HFFc6 (cell line): Measurements from ENCODE around the gene FAM53B. TPM values are rescaled to one million over a fixed set of nuclear protein-coding genes. Genes with fewer than 3 reads are reported as not detected.

Source experiments
- DNase-seq: peaks from one replicate; pipeline ENCODE4 v3.0.0-alpha.2; 2018
- H3K27ac Mint-ChIP-seq: 2 replicates; pipeline ENCODE4 v1.8.0; 2020; ENCODE audit warnings: mild to moderate bottlenecking, mixed read lengths
- H3K27me3 Mint-ChIP-seq: 2 replicates; pipeline ENCODE4 v1.8.0; 2021; ENCODE audit warnings: mild to moderate bottlenecking, moderate library complexity, mixed read lengths; ENCODE audit not compliant: insufficient read depth
- H3K36me3 Mint-ChIP-seq: 2 replicates; pipeline ENCODE4 v1.8.0; 2021; ENCODE audit warnings: low read depth, mixed read lengths
- H3K4me1 Mint-ChIP-seq: 2 replicates; pipeline ENCODE4 v1.8.0; 2020; ENCODE audit warnings: low read depth, mixed read lengths
- H3K4me3 Mint-ChIP-seq: 2 replicates; pipeline ENCODE4 v1.8.0; 2020; ENCODE audit warnings: mild to moderate bottlenecking, moderate library complexity, mixed read lengths
- H3K9me3 Mint-ChIP-seq: 2 replicates; pipeline ENCODE4 v1.8.0; 2020; ENCODE audit warnings: mild to moderate bottlenecking, mixed read lengths
- total RNA-seq, 6 experiments: library from RNA; stranded (reverse); fragmentation: NEBNext Ultra II Directional; extraction: Animal tissue kit (Norgen Biotek cat#: 25700); gene quantifications; 2 replicates in 1 of 6; 3 replicates in 5 of 6; pipeline ENCODE4 v1.2.3, GENCODE V29; 2021
- TF ChIP-seq, protein P1 (sequence below): fragments of 200-600 bp; sonication (generic); IDR thresholded peaks from 2 replicates; pipeline ENCODE4 v1.5.0; 2021; ENCODE audit warnings: antibody characterized with exemption, mild to moderate bottlenecking

FAM53B gene
- total RNA-seq, 6 experiments from 2014 or later, result 9.3 to 10.6 (median 10.4) TPM

DNA sequence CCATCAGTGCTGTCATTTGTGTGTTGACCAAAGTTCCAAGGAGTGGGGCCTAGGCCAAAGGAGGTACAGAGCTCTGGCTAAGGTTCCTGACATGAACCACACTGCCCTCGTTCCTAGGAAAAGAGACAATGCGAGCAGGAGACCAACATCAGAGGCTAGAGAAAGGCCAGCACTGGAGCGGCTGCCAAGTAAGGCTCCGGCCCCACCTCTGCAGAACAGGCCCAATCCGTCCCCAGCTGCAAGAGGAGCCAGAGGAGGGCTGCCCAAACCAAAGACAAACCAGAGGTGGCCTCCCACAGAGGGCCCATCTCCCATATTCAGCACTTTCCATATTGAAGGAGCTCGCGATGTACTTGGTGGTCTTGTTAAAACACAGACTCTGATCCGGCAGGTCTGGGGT, 81.0 kb downstream of the FAM53B start:
- DNase-seq, result no peak
- Mint-ChIP-seq H3K4me1 (no peaks in the 10 kb centered on the region), H3K27me3 (no peaks in the 10 kb centered on the region; the same call in 1 of the 2 replicates), H3K36me3 (no peaks in the 10 kb centered on the region), H3K27ac (no peak overlapping the region), H3K9me3 (no peaks in the 10 kb centered on the region), H3K4me3 (no peak overlapping the region)
- TF ChIP-seq, protein P1, sequence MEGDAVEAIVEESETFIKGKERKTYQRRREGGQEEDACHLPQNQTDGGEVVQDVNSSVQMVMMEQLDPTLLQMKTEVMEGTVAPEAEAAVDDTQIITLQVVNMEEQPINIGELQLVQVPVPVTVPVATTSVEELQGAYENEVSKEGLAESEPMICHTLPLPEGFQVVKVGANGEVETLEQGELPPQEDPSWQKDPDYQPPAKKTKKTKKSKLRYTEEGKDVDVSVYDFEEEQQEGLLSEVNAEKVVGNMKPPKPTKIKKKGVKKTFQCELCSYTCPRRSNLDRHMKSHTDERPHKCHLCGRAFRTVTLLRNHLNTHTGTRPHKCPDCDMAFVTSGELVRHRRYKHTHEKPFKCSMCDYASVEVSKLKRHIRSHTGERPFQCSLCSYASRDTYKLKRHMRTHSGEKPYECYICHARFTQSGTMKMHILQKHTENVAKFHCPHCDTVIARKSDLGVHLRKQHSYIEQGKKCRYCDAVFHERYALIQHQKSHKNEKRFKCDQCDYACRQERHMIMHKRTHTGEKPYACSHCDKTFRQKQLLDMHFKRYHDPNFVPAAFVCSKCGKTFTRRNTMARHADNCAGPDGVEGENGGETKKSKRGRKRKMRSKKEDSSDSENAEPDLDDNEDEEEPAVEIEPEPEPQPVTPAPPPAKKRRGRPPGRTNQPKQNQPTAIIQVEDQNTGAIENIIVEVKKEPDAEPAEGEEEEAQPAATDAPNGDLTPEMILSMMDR, result no peak

DNA sequence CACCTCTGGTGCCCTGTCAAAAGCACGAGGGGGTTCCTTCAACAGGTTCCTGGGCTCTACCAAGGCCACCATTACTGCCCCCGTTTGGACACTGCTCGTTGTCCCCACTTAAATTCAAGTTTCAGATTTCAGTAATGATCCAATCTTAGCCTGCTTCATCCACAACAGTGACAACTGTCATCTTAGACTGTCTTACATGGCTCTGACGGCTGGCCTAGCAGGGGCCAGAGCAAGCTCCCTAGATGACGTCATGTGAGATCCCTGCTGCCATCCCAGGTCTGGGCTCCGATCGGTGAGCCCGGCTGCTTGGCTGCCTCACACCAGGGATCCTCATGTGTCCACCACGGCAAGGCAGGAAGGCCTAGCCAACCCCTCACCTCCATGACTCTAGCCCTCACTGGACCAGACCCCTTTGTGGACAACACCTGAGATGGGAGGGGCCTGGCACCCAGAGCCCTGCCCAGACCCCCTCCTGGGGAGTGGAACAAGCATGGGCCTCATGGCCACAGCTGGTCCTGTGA, 82.5 kb downstream of the FAM53B start:
- Mint-ChIP-seq H3K27me3 (peaks cover 3% of the 10 kb centered on the region), H3K27ac (no peak overlapping the region), H3K36me3 (no peaks in the 10 kb centered on the region), H3K9me3 (no peaks in the 10 kb centered on the region), H3K4me3 (no peak overlapping the region), H3K4me1 (no peaks in the 10 kb centered on the region)
- TF ChIP-seq, protein P1, result no peak
- DNase-seq, result no peak

DNA sequence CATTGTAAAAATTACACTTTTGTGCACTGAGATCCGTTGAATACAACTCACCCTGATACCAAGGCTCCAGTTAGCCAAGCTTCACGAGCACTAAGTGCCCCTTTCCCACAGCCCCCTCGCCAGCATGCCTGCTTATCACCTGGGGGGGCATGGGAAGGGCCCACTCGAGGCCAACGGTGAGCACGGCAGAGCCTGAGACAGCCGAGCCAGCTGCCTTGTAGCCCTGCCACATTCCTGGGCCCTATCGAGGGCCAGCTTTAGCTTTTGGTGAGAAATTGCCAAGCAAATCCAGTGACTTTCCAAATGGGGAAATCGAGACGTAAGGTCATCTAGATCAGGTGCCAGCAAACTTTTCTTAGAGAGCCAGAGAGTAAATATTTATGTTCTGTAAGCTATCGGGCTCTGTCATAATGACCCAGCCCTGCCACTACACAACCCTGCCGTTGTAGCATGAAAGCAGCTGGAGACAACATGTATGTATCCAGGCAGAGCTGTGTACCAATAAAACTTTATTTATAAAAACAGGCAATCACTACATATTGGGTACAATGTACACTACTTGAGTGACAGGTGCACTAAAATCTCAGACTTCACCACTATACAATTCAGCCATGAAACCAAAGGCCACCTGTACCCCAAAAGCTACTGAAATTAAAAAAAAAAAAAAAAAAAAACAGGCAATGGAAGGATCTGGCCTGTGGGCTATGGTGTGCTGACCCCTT, 83.6 kb downstream of the FAM53B start:
- Mint-ChIP-seq H3K27me3 (peaks cover 3% of the 10 kb centered on the region), H3K27ac (no peak overlapping the region), H3K4me1 (no peaks in the 10 kb centered on the region), H3K36me3 (no peaks in the 10 kb centered on the region), H3K9me3 (no peaks in the 10 kb centered on the region), H3K4me3 (no peak overlapping the region)
- no peak for DNase-seq
- TF ChIP-seq, protein P1, result no peak

DNA sequence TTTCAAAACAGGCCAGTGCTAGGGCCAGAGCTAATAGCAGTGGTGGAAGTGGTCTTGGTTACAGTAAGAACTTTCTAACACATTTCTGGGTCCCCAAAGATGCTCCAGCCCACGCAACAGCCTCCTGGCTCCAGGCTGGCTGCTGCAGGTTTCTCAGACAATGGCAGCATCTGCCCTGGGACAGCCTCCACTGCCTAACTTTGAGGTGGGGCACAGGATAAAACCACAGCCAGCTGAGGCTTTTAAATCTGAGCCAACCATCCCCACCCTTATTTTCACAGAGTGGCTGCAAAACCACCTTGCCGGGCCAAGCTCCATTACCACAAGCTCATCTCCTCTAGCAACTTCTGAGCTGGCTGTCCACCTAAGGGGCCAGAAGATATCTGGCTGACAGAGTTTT, 84.8 kb downstream of the FAM53B start:
- Mint-ChIP-seq H3K36me3 (no peaks in the 10 kb centered on the region), H3K4me1 (no peaks in the 10 kb centered on the region), H3K4me3 (no peak overlapping the region), H3K27me3 (peaks cover 3% of the 10 kb centered on the region), H3K9me3 (no peaks in the 10 kb centered on the region), H3K27ac (no peak overlapping the region)
- no peak for DNase-seq
- TF ChIP-seq, protein P1, result no peak

DNA sequence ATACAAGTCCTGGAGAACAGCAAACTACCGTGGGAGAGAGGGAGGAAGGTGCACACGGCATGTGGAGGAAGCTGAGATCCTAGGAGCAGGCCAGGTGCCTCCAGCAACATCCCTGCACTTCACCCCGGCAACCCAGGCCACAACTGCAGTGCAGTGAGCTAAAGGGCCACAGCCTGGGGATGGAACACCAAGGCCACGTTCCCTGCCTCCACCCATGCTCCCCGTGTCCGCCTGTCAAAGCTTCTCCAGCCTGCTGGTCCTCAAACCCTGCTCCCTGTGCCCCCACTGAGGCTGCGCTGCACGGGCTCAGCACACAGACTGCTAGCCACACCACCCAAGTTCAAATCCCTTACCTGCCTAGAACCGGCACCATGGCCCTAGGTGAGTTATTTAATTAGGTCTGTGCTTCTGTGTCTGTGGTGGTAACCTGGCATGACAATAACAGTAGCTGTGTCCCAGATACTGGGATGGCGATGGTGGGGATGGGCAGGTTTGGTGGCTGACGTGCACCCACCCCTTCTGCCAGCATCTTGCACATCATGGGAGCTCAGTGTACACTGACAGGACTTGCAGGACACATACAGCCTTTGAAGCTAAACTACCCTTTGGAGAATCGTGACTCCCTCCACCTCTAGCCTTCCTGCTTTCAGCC, 85.5 kb downstream of the FAM53B start:
- Mint-ChIP-seq H3K4me1 (no peaks in the 10 kb centered on the region), H3K9me3 (no peaks in the 10 kb centered on the region), H3K27me3 (peaks cover 3% of the 10 kb centered on the region), H3K27ac (no peak overlapping the region), H3K4me3 (no peak overlapping the region), H3K36me3 (no peaks in the 10 kb centered on the region)
- no peak for DNase-seq
- TF ChIP-seq, protein P1, result no peak
